SU-DHL-6 (cell line): Measurements from ENCODE around the gene ARX.

Experiments
- H2AFZ ChIP-seq: fragments of 200-600 bp; sonication (generic); 2 replicates; pipeline ENCODE4 v1.6.1; 2014; ENCODE audit warnings: low read depth, mild to moderate bottlenecking, moderate library complexity, mixed read lengths, antibody characterized with exemption, low read length; ENCODE audit not compliant: severe bottlenecking
- H3F3A ChIP-seq: fragments of 200-600 bp; shearing (Covaris generic); 2 replicates; pipeline ENCODE4 v1.6.0; 2016; ENCODE audit warnings: antibody characterized with exemption, mild to moderate bottlenecking; ENCODE audit not compliant: insufficient read depth
- H3K27ac ChIP-seq: fragments of 200-600 bp; sonication (generic); 2 replicates; pipeline ENCODE4 v1.5.1; 2016; ENCODE audit warnings: low read depth, mild to moderate bottlenecking, low read length, moderate library complexity, mixed read lengths
- H3K27me3 ChIP-seq: fragments of 200-600 bp; sonication (generic), shearing (Covaris generic); 2 replicates; pipeline ENCODE4 v1.6.0; 2014; ENCODE audit warnings: mild to moderate bottlenecking, low read length
- H3K36me3 ChIP-seq: fragments of 200-600 bp; sonication (generic); 2 replicates; pipeline ENCODE4 v1.6.1; 2014; ENCODE audit warnings: mild to moderate bottlenecking, low read length, mixed read lengths
- H3K4me2 ChIP-seq: fragments of 300-600, 200-600 bp; shearing (Covaris generic), sonication (generic); 2 replicates; pipeline ENCODE4 v1.6.0; 2014; ENCODE audit warnings: low read length, low read depth, mild to moderate bottlenecking; ENCODE audit not compliant: poor library complexity, severe bottlenecking
- H3K4me3 ChIP-seq: fragments of 200-600 bp; sonication (generic); 2 replicates; pipeline ENCODE4 v1.5.1; 2014; ENCODE audit warnings: antibody characterized with exemption, low read length, mild to moderate bottlenecking, mixed read lengths; ENCODE audit not compliant: insufficient read depth, poor library complexity, severe bottlenecking
- H3K79me2 ChIP-seq: fragments of 200-600 bp; sonication (generic); 2 replicates; pipeline ENCODE4 v1.6.1; 2014; ENCODE audit warnings: mild to moderate bottlenecking, low read length, moderate library complexity; ENCODE audit not compliant: insufficient read depth
- H3K9ac ChIP-seq: fragments of 200-600 bp; sonication (generic); 2 replicates; pipeline ENCODE4 v1.7.0; 2014; ENCODE audit warnings: mild to moderate bottlenecking, low read length
- H3K9me2 ChIP-seq: fragments of 200-600 bp; sonication (generic); replicated peaks from 2 replicates; pipeline ENCODE4 v1.6.1; 2014; ENCODE audit warnings: low read length; ENCODE audit not compliant: insufficient read depth
- H3K9me3 ChIP-seq: fragments of 200-600 bp; sonication (generic); 2 replicates; pipeline ENCODE4 v1.6.1; 2014; ENCODE audit warnings: low read length, mixed read lengths; ENCODE audit not compliant: insufficient read depth
- H4K20me1 ChIP-seq: fragments of 200-600 bp; sonication (generic); 2 replicates; pipeline ENCODE4 v1.6.1; 2014; ENCODE audit warnings: low read depth, mild to moderate bottlenecking, antibody characterized with exemption, low read length, moderate library complexity, mixed read lengths
- CTCF ChIP-seq: fragments of 200-600 bp; sonication (generic); IDR thresholded peaks from one replicate; pipeline ENCODE4 v1.5.1; 2017; ENCODE audit warnings: antibody characterized with exemption, mild to moderate bottlenecking, low read length, moderate library complexity; ENCODE audit not compliant: insufficient read depth, poor library complexity, severe bottlenecking
- EZH2phosphoT487 ChIP-seq: fragments of 200-600 bp; sonication (generic), shearing (Covaris generic); conservative IDR thresholded peaks from 2 replicates; pipeline ENCODE4 v1.6.1; 2018; ENCODE audit warnings: mild to moderate bottlenecking, antibody characterized with exemption, low read length, moderate library complexity, mixed read lengths

ARX gene

GRCh38 chrX:25049971-25050370 lies 34.2 kb upstream of the ARX start:
- no peak overlapping the region for H3K4me3 ChIP-seq
- no peaks in the 10 kb centered on the region for H4K20me1 ChIP-seq
- H3K9me3 ChIP-seq, result no peaks in the 10 kb centered on the region
- H2AFZ ChIP-seq, result no peak overlapping the region
- no peak overlapping the region for H3K4me2 ChIP-seq
- H3K79me2 ChIP-seq, result no peaks in the 10 kb centered on the region
- H3K36me3 ChIP-seq, result no peaks in the 10 kb centered on the region
- no peak overlapping the region for H3K9ac ChIP-seq
- no peak overlapping the region for H3K27ac ChIP-seq
- TF ChIP-seq CTCF, result no peak
- TF ChIP-seq EZH2phosphoT487, result no peak
- no peaks in the 10 kb centered on the region for H3K27me3 ChIP-seq
- no peaks in the 10 kb centered on the region for H3F3A ChIP-seq
- H3K9me2 ChIP-seq, result no peaks in the 10 kb centered on the region

- Histone ChIP-seq H3K9ac (no peak overlapping the region), H3K36me3 (no peaks in the 10 kb centered on the region), H3K27ac (no peak overlapping the region), H3K4me3 (no peak overlapping the region), H3K9me2 (no peaks in the 10 kb centered on the region), H3K79me2 (no peaks in the 10 kb centered on the region), H2AFZ (no peak overlapping the region), H3F3A (no peaks in the 10 kb centered on the region), H3K9me3 (no peaks in the 10 kb centered on the region), H3K27me3 (no peaks in the 10 kb centered on the region), H4K20me1 (no peaks in the 10 kb centered on the region), H3K4me2 (no peak overlapping the region)
- TF ChIP-seq CTCF (no peak), EZH2phosphoT487 (no peak)
Observed at GRCh38 chrX:25049357-25049756, 33.6 kb upstream of the ARX start.

GRCh38 chrX:25048178-25048577 lies 32.4 kb upstream of the ARX start:
- TF ChIP-seq CTCF (no peak), EZH2phosphoT487 (no peak)

More at GRCh38 chrX:25048178-25048577, 32.4 kb upstream of the ARX start:
- Histone ChIP-seq H3K27ac (no peak overlapping the region), H3K36me3 (no peaks in the 10 kb centered on the region), H4K20me1 (no peaks in the 10 kb centered on the region), H3K9me2 (no peaks in the 10 kb centered on the region), H3K27me3 (no peaks in the 10 kb centered on the region), H3K4me2 (no peak overlapping the region), H3K9me3 (no peaks in the 10 kb centered on the region), H2AFZ (no peak overlapping the region), H3K79me2 (no peaks in the 10 kb centered on the region), H3F3A (no peaks in the 10 kb centered on the region), H3K9ac (no peak overlapping the region), H3K4me3 (no peak overlapping the region)
